Astrocyte (in vitro differentiated cells and primary cell): ENCODE measurements around the gene PCNX1. TPM values are rescaled to one million over a fixed set of nuclear protein-coding genes. Genes with fewer than 3 reads are reported as not detected.
A peak's percentile ranks its signal among the peaks of the same experiment; 100 is the strongest.
"Not testable (repeated sequence)": the region's sequence is repeated elsewhere in the genome, so short reads cannot be mapped to it uniquely, and the experiment has no call there.

Experiments
- DNase-seq: peaks from one replicate; pipeline ENCODE4 v3.0.0-alpha.2; 2010; ENCODE audit warnings: low read depth
- FAIRE-seq: peaks from 2 replicates; lab custom pipeline; 2011; peaks lifted over from hg19 to GRCh38; lab: Jason Lieb, UNC
- H2AFZ ChIP-seq: 2 replicates; pipeline ENCODE4 v1.6.0; 2012; ENCODE audit warnings: low read depth, low read length, inconsistent platforms
- H3K27ac ChIP-seq: 2 replicates; pipeline ENCODE4 v1.5.1; 2011; ENCODE audit warnings: low read depth, low read length, inconsistent platforms
- H3K27me3 ChIP-seq: 2 replicates; pipeline ENCODE4 v1.6.0; 2011; ENCODE audit warnings: low read length, inconsistent platforms; ENCODE audit not compliant: insufficient read depth
- H3K36me3 ChIP-seq: 2 replicates; pipeline ENCODE4 v1.5.1; 2011; ENCODE audit warnings: low read length, inconsistent platforms; ENCODE audit not compliant: insufficient read depth
- H3K4me1 ChIP-seq: 2 replicates; pipeline ENCODE4 v1.5.1; 2011; ENCODE audit warnings: low read length, inconsistent platforms; ENCODE audit not compliant: insufficient read depth
- H3K4me2 ChIP-seq: 2 replicates; pipeline ENCODE4 v1.6.0; 2012; ENCODE audit warnings: low read length, inconsistent platforms
- H3K4me3 ChIP-seq: 2 replicates; pipeline ENCODE4 v1.5.1; 2011; ENCODE audit warnings: low read depth, mild to moderate bottlenecking, low read length, inconsistent platforms; ENCODE audit not compliant: insufficient read depth
- H3K79me2 ChIP-seq: 2 replicates; pipeline ENCODE4 v1.6.0; 2012; ENCODE audit warnings: mild to moderate bottlenecking, low read length, inconsistent platforms; ENCODE audit not compliant: insufficient read depth
- H3K9ac ChIP-seq: 2 replicates; pipeline ENCODE4 v1.6.0; 2012; ENCODE audit warnings: mild to moderate bottlenecking, low read length, inconsistent platforms
- H3K9me3 ChIP-seq: 2 replicates; pipeline ENCODE4 v1.5.1; 2012; ENCODE audit warnings: low read depth, mild to moderate bottlenecking, low read length, inconsistent platforms; ENCODE audit not compliant: insufficient read depth
- H4K20me1 ChIP-seq: 2 replicates; pipeline ENCODE4 v1.6.0; 2012; ENCODE audit warnings: low read length, inconsistent platforms; ENCODE audit not compliant: insufficient read depth
- H3K27ac Mint-ChIP-seq: one replicate; pipeline ENCODE4 v1.8.0; 2021; ENCODE audit warnings: mild to moderate bottlenecking, mixed read lengths; ENCODE audit not compliant: unreplicated experiment
- H3K27me3 Mint-ChIP-seq: one replicate; pipeline ENCODE4 v1.8.0; 2021; ENCODE audit warnings: low read depth, mixed read lengths; ENCODE audit not compliant: unreplicated experiment
- H3K36me3 Mint-ChIP-seq: one replicate; pipeline ENCODE4 v1.8.0; 2021; ENCODE audit warnings: low read depth, mixed read lengths; ENCODE audit not compliant: unreplicated experiment
- H3K4me1 Mint-ChIP-seq: one replicate; pipeline ENCODE4 v1.8.0; 2021; ENCODE audit warnings: low read depth, mixed read lengths; ENCODE audit not compliant: unreplicated experiment
- H3K4me3 Mint-ChIP-seq: one replicate; pipeline ENCODE4 v1.8.0; 2021; ENCODE audit warnings: mild to moderate bottlenecking, moderate library complexity, mixed read lengths; ENCODE audit not compliant: unreplicated experiment
- H3K9me3 Mint-ChIP-seq: one replicate; pipeline ENCODE4 v1.8.0; 2021; ENCODE audit warnings: mild to moderate bottlenecking, mixed read lengths; ENCODE audit not compliant: unreplicated experiment
- EZH2 ChIP-seq: IDR thresholded peaks from 2 replicates; pipeline ENCODE4 v1.6.1; 2012; ENCODE audit warnings: mild to moderate bottlenecking, low read length, inconsistent platforms; ENCODE audit not compliant: insufficient read depth
- total RNA-seq: library from RNA; stranded (reverse); gene quantifications from 2 replicates; pipeline ENCODE4 v1.2.1, GENCODE V29; 2021
- TF ChIP-seq, protein P1 (sequence below): IDR thresholded peaks from 2 replicates; pipeline ENCODE4 v1.5.1; 2011; ENCODE audit warnings: low read depth, mild to moderate bottlenecking, inconsistent platforms, low read length, moderate library complexity; ENCODE audit not compliant: insufficient read depth

The PCNX1 gene
- total RNA-seq, 1 donor from 2014 or later, result 91.3 TPM

DNA sequence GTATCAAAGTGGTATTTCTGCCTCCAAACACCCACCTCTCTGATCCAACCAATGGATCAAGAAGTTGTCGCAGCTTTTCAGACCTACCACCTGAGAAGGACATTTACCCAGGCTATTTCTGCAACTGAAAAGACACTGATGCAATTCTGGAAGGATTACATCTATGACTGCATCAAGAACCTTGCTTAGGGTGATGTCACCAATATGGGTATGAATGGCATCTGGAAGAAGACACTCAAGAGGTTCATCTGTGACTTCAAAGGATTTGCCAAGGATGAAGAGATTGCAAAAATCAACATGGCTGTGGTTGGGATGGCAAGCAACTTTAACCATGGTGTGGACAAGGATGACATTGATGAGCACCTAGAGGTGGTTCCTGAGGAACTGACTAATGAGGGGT is 154.2 kb downstream of the PCNX1 start:
- Histone ChIP-seq H2AFZ (no peak overlapping the region), H4K20me1 (peaks cover 3% of the 10 kb centered on the region), H3K79me2 (peaks cover 4% of the 10 kb centered on the region), H3K4me3 (no peak overlapping the region), H3K9me3 (peaks cover 2% of the 10 kb centered on the region), H3K9ac (no peak overlapping the region), H3K4me2 (no peak overlapping the region), H3K27ac (no peak overlapping the region), H3K4me1 (no peaks in the 10 kb centered on the region), H3K27me3 (no peaks in the 10 kb centered on the region), H3K36me3 (peaks cover 46% of the 10 kb centered on the region)
- no peak overlapping the region for H3K4me3 Mint-ChIP-seq
- H3K36me3 Mint-ChIP-seq, result peaks cover 35% of the 10 kb centered on the region
- no peak for TF ChIP-seq EZH2
- TF ChIP-seq, protein P1, sequence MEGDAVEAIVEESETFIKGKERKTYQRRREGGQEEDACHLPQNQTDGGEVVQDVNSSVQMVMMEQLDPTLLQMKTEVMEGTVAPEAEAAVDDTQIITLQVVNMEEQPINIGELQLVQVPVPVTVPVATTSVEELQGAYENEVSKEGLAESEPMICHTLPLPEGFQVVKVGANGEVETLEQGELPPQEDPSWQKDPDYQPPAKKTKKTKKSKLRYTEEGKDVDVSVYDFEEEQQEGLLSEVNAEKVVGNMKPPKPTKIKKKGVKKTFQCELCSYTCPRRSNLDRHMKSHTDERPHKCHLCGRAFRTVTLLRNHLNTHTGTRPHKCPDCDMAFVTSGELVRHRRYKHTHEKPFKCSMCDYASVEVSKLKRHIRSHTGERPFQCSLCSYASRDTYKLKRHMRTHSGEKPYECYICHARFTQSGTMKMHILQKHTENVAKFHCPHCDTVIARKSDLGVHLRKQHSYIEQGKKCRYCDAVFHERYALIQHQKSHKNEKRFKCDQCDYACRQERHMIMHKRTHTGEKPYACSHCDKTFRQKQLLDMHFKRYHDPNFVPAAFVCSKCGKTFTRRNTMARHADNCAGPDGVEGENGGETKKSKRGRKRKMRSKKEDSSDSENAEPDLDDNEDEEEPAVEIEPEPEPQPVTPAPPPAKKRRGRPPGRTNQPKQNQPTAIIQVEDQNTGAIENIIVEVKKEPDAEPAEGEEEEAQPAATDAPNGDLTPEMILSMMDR, result no peak
- H3K9me3 Mint-ChIP-seq, result peaks cover 6% of the 10 kb centered on the region
- DNase-seq (peak; percentile 22), FAIRE-seq (peak; percentile 5)
- H3K4me1 Mint-ChIP-seq, result peaks cover 20% of the 10 kb centered on the region
- no peaks in the 10 kb centered on the region for H3K27me3 Mint-ChIP-seq
- peak overlapping the region; percentile 79 for H3K27ac Mint-ChIP-seq

DNA sequence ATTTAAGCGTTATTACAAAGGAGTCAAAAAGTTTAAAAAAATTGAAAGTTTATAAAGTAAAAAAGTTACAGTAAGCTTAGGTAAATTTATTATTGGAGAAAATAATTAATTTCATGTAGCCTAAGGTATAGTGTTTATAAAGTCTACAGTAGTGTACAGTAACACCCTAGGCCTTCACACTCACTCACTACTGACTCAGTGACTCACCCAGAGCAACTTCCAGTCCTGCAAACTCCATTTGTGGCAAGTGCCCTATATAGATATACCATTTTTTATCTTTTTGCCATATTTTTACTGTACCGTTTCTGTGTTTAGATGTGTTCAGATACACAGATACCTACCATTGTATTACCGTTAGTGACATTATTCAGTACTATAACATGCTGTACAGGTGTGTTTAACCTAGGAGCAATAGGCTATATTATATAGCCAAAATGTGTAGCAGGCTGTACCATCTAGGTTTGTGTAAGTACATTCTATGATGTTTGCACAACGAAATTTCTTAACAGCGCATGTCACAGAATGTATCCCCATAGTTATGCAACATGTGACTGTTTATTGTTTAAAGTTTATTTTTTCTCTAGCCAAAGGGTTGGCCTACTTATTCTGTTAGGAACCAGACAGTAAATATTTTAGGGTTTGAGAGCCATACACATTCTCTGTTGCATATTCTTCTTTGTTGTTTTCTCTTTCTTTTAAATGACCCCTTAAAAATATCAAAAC is 155.5 kb downstream of the PCNX1 start:
- Mint-ChIP-seq H3K36me3 (peaks cover 40% of the 10 kb centered on the region), H3K4me1 (peaks cover 20% of the 10 kb centered on the region), H3K9me3 (peaks cover 6% of the 10 kb centered on the region), H3K4me3 (no peak overlapping the region), H3K27me3 (no peaks in the 10 kb centered on the region), H3K27ac (no peak overlapping the region)
- no peaks in the 10 kb centered on the region for H3K4me1 ChIP-seq
- H3K27ac ChIP-seq, result no peak overlapping the region
- no peak overlapping the region for H2AFZ ChIP-seq
- no peak for DNase-seq
- H3K4me2 ChIP-seq, result no peak overlapping the region
- peaks cover 7% of the 10 kb centered on the region for H3K79me2 ChIP-seq
- FAIRE-seq, result no peak
- peaks cover 2% of the 10 kb centered on the region for H3K9me3 ChIP-seq
- H3K27me3 ChIP-seq, result no peaks in the 10 kb centered on the region
- no peak overlapping the region for H3K4me3 ChIP-seq
- H4K20me1 ChIP-seq, result peaks cover 3% of the 10 kb centered on the region
- TF ChIP-seq EZH2, result no peak
- H3K9ac ChIP-seq, result no peak overlapping the region
- peaks cover 42% of the 10 kb centered on the region for H3K36me3 ChIP-seq

GRCh38 chr14:71063351-71063750 is 156.1 kb downstream of the PCNX1 start:
- Histone ChIP-seq H3K4me3 (no peak overlapping the region), H2AFZ (no peak overlapping the region), H3K4me1 (no peaks in the 10 kb centered on the region), H3K9ac (no peak overlapping the region), H3K4me2 (no peak overlapping the region), H3K36me3 (peaks cover 38% of the 10 kb centered on the region), H3K27ac (no peak overlapping the region), H3K9me3 (peaks cover 2% of the 10 kb centered on the region), H3K79me2 (peaks cover 7% of the 10 kb centered on the region), H3K27me3 (no peaks in the 10 kb centered on the region), H4K20me1 (peaks cover 3% of the 10 kb centered on the region)
- H3K36me3 Mint-ChIP-seq, result peaks cover 40% of the 10 kb centered on the region
- TF ChIP-seq, protein P1, result no peak
- no peak for TF ChIP-seq EZH2
- no peak overlapping the region for H3K27ac Mint-ChIP-seq
- H3K4me1 Mint-ChIP-seq, result peaks cover 20% of the 10 kb centered on the region
- FAIRE-seq (no peak), DNase-seq (no peak)
- H3K9me3 Mint-ChIP-seq, result peaks cover 6% of the 10 kb centered on the region
- no peak overlapping the region for H3K4me3 Mint-ChIP-seq
- H3K27me3 Mint-ChIP-seq, result no peaks in the 10 kb centered on the region

GRCh38 chr14:71064747-71065146 is 157.5 kb downstream of the PCNX1 start:
- Mint-ChIP-seq H3K36me3 (peaks cover 40% of the 10 kb centered on the region), H3K4me1 (peaks cover 22% of the 10 kb centered on the region)
- not testable (repeated sequence) for H3K4me2 ChIP-seq, H3K27ac Mint-ChIP-seq, H3K79me2 ChIP-seq, H3K9ac ChIP-seq, H3K4me3 ChIP-seq, H3K27me3 Mint-ChIP-seq, H3K27ac ChIP-seq, H3K9me3 Mint-ChIP-seq, H2AFZ ChIP-seq, DNase-seq, H3K9me3 ChIP-seq, H3K4me3 Mint-ChIP-seq, FAIRE-seq, H3K27me3 ChIP-seq, H3K4me1 ChIP-seq, H4K20me1 ChIP-seq
- H3K36me3 ChIP-seq, result peaks cover 35% of the 10 kb centered on the region
